Keratinocyte (primary cell): ENCODE data around the gene KLRD1. TPM values are rescaled to one million over a fixed set of nuclear protein-coding genes. Genes with fewer than 3 reads are reported as not detected.
"Not testable (repeated sequence)": the region's sequence is repeated elsewhere in the genome, so short reads cannot be mapped to it uniquely, and the experiment has no call there.

Experiments used
- DNase-seq: peaks from one replicate; pipeline ENCODE4 v3.0.0-alpha.2; 2011; ENCODE audit warnings: low read depth, missing footprints, low spot score
- FAIRE-seq: peaks from 2 replicates; lab custom pipeline; 2011; peaks lifted over from hg19 to GRCh38; lab: Jason Lieb, UNC
- H2AFZ ChIP-seq: 2 replicates; pipeline ENCODE4 v1.6.0; 2012; ENCODE audit warnings: low read length, control low read depth, inconsistent platforms; ENCODE audit not compliant: control insufficient read depth
- H3K27ac ChIP-seq: 2 replicates; pipeline ENCODE4 v1.5.1; 2011; ENCODE audit warnings: low read length; ENCODE audit not compliant: control insufficient read depth, insufficient read depth
- H3K27me3 ChIP-seq: 3 replicates; pipeline ENCODE4 v1.6.0; 2011; ENCODE audit warnings: low read length; ENCODE audit not compliant: control insufficient read depth, insufficient read depth; ENCODE audit errors: extremely low read depth
- H3K36me3 ChIP-seq, 2 experiments: 2 replicates in 1 of 2; 3 replicates in 1 of 2; pipeline ENCODE4 v1.5.1; 2011; ENCODE audit warnings: low read length in 2 of 2, mild to moderate bottlenecking in 1 of 2; ENCODE audit not compliant: control insufficient read depth in 2 of 2, insufficient read depth in 2 of 2; ENCODE audit errors: extremely low read depth in 1 of 2
- H3K4me1 ChIP-seq: 3 replicates; pipeline ENCODE4 v1.5.1; 2011; ENCODE audit warnings: low read length; ENCODE audit not compliant: control insufficient read depth, insufficient read depth; ENCODE audit errors: extremely low read depth
- H3K4me2 ChIP-seq: 3 replicates; pipeline ENCODE4 v1.6.0; 2011; ENCODE audit warnings: low read depth, low read length; ENCODE audit not compliant: control insufficient read depth, insufficient read depth; ENCODE audit errors: extremely low read depth
- H3K4me3 ChIP-seq, 3 experiments: fragments of 200-600 bp in 1 of 3; sonication (generic) in 1 of 3; 2 replicates in 2 of 3; 3 replicates in 1 of 3; pipeline ENCODE4 v1.5.1; 2011 to 2016; ENCODE audit warnings: low read length in 3 of 3, mild to moderate bottlenecking in 3 of 3, control low read depth in 2 of 3, inconsistent platforms in 1 of 3, low read depth in 1 of 3, mixed read lengths in 1 of 3, mixed run types in 1 of 3, moderate library complexity in 1 of 3; ENCODE audit not compliant: control insufficient read depth in 2 of 3, insufficient read depth in 2 of 3; ENCODE audit errors: extremely low read depth in 1 of 3
- H3K79me2 ChIP-seq: 2 replicates; pipeline ENCODE4 v1.6.0; 2012; ENCODE audit warnings: low read length; ENCODE audit not compliant: control insufficient read depth, insufficient read depth
- H3K9ac ChIP-seq: 3 replicates; pipeline ENCODE4 v1.6.0; 2011; ENCODE audit warnings: low read length; ENCODE audit not compliant: control insufficient read depth, insufficient read depth; ENCODE audit errors: extremely low read depth
- H3K9me1 ChIP-seq: 3 replicates; pipeline ENCODE4 v1.6.0; 2011; ENCODE audit warnings: low read length; ENCODE audit not compliant: control insufficient read depth, insufficient read depth; ENCODE audit errors: extremely low read depth
- H3K9me3 ChIP-seq: 2 replicates; pipeline ENCODE4 v1.5.1; 2012; ENCODE audit warnings: low read depth, low read length; ENCODE audit not compliant: control insufficient read depth
- H4K20me1 ChIP-seq: 3 replicates; pipeline ENCODE4 v1.6.0; 2011; ENCODE audit warnings: low read length; ENCODE audit not compliant: control insufficient read depth, insufficient read depth; ENCODE audit errors: extremely low read depth
- EZH2 ChIP-seq: IDR thresholded peaks from one replicate; pipeline ENCODE4 v1.6.1; 2012; ENCODE audit warnings: inconsistent platforms, mild to moderate bottlenecking, low read length, moderate library complexity
- dilution Hi-C: fragments of 300-500 bp; cut with MboI; formaldehyde crosslinking; loops from one replicate; pipeline ENCODE4 v1.7.0; 2020; ENCODE audit warnings: low sequenced_read_pairs; ENCODE audit not compliant: extremely low pct_ligation_motif_present
- polyA plus RNA-seq, 5 experiments: library from polyadenylated mRNA; depleted of rRNA in 3 of 5; stranded (reverse) in 3 of 5; stranded (forward) in 1 of 5; unstranded in 1 of 5; fragments of >200 nt; gene quantifications; 1 replicate in 1 of 5; 2 replicates in 3 of 5; 3 replicates in 1 of 5; pipeline versions ENCODE4 v1.2.1 to v1.2.3, GENCODE V29; 2011 to 2012; ENCODE audit warnings: missing spikeins in 2 of 5, low read depth in 1 of 5, low replicate concordance in 1 of 5
- TF ChIP-seq, protein P1 (sequence below), 3 experiments: IDR thresholded peaks in 1 of 3; conservative IDR thresholded peaks in 1 of 3; optimal IDR thresholded peaks in 1 of 3; 2 replicates in 2 of 3; 3 replicates in 1 of 3; pipeline versions ENCODE3 to v1.5.1; 2011; ENCODE audit warnings: low read length in 3 of 3, mild to moderate bottlenecking in 3 of 3, moderate library complexity in 2 of 3, control low read depth in 1 of 3, inconsistent platforms in 1 of 3; ENCODE audit not compliant: insufficient read depth in 2 of 3; ENCODE audit errors: extremely low read depth in 1 of 3

KLRD1 gene
- polyA plus RNA-seq, 1 donor (not counting 4 experiments of a cell fraction or from before 2014, with no cell fraction given), result under 0.01 TPM

DNA sequence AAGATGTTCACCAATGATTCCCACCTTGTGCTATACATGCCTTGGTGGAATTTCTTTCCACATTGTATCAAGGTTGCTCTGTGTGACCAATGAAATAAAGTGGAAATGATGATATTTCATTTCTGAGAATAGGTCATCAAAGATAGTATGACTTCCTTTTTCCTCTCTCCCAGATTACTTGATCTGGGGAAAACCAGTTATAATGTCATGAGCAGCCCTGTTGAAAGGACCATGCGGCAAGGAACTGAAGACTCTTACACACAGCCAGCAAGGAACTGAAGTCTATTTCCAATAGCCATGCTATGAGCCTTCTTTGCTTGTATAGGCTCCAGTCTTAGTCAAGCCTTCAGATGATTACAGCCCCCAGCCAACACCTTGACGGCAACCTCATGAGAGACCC is 11.7 kb downstream of the KLRD1 start:
- Histone ChIP-seq H3K27me3 (no peaks in the 10 kb centered on the region), H3K9ac (no peak overlapping the region), H3K79me2 (no peaks in the 10 kb centered on the region), H3K4me3 (no peak overlapping the region), H3K9me3 (no peaks in the 10 kb centered on the region), H3K4me2 (no peak overlapping the region), H3K9me1 (no peaks in the 10 kb centered on the region), H4K20me1 (no peaks in the 10 kb centered on the region), H3K4me1 (no peaks in the 10 kb centered on the region), H3K36me3 (no peaks in the 10 kb centered on the region), H2AFZ (no peak overlapping the region), H3K27ac (no peak overlapping the region)
- dilution Hi-C loops, result no loop called here
- FAIRE-seq (no peak), DNase-seq (no peak)
- no peak for TF ChIP-seq EZH2
- TF ChIP-seq, protein P1, sequence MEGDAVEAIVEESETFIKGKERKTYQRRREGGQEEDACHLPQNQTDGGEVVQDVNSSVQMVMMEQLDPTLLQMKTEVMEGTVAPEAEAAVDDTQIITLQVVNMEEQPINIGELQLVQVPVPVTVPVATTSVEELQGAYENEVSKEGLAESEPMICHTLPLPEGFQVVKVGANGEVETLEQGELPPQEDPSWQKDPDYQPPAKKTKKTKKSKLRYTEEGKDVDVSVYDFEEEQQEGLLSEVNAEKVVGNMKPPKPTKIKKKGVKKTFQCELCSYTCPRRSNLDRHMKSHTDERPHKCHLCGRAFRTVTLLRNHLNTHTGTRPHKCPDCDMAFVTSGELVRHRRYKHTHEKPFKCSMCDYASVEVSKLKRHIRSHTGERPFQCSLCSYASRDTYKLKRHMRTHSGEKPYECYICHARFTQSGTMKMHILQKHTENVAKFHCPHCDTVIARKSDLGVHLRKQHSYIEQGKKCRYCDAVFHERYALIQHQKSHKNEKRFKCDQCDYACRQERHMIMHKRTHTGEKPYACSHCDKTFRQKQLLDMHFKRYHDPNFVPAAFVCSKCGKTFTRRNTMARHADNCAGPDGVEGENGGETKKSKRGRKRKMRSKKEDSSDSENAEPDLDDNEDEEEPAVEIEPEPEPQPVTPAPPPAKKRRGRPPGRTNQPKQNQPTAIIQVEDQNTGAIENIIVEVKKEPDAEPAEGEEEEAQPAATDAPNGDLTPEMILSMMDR (optimal IDR thresholded peaks at IDR 0.05 in 1 of 3, IDR thresholded peaks at IDR 0.05 in 1 of 3, conservative IDR thresholded peaks at IDR 0.05 in 1 of 3; ENCODE audit: extremely low read depth in 1 of 3, insufficient read depth in 2 of 3, low read length in 3 of 3), result no peak

DNA sequence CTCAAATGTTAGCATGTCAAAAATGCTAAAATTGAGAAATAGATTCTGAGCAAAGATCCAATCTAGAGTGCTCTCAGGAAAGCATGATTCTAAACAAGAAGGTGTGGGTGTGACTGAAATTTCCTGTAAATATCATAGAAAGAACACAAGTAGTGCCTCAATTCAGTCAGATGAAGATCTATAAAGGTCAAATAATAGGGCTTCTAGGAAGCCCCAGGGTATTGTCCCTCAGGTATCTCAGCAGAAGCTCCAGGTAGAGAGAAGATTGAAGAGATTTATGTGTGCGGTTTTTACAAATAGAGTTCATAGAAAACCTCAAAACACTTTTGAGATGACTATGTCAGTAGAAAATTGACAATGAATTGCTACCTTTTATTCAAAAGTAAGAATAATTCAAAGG is 13.0 kb downstream of the KLRD1 start:
- Histone ChIP-seq H3K9me1 (no peaks in the 10 kb centered on the region), H3K4me2 (no peak overlapping the region), H3K27me3 (no peaks in the 10 kb centered on the region), H2AFZ (no peak overlapping the region), H3K4me3 (no peak overlapping the region), H3K79me2 (no peaks in the 10 kb centered on the region), H3K9me3 (no peaks in the 10 kb centered on the region), H4K20me1 (no peaks in the 10 kb centered on the region), H3K9ac (no peak overlapping the region), H3K27ac (no peak overlapping the region), H3K4me1 (no peaks in the 10 kb centered on the region), H3K36me3 (no peaks in the 10 kb centered on the region)
- dilution Hi-C loops, result no loop called here
- FAIRE-seq (no peak), DNase-seq (no peak)
- TF ChIP-seq, protein P1 (optimal IDR thresholded peaks at IDR 0.05 in 1 of 3, IDR thresholded peaks at IDR 0.05 in 1 of 3, conservative IDR thresholded peaks at IDR 0.05 in 1 of 3; ENCODE audit: extremely low read depth in 1 of 3, insufficient read depth in 2 of 3, low read length in 3 of 3), result no peak
- no peak for TF ChIP-seq EZH2

DNA sequence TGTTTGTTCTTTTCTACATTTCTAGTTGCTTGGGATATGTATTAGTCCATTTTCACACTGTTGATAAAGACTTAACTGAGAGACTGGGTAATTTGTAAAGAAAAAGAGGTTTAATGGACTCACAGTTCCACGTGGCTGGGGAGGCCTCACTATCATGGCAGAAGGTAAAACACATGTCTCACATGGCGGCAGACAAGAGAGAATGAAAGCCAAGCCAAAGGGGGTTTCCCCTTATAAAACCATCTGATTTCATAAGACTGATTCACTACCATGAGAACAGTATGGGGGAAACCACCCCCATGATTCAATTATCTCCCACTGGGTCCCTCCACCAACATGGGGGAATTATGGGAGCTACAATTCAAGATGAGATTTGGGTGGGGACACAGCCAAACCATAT is 21.0 kb downstream of the KLRD1 start:
- H3K9me1 ChIP-seq, H3K4me3 ChIP-seq, FAIRE-seq, H3K4me2 ChIP-seq, H3K36me3 ChIP-seq, H3K27me3 ChIP-seq, H3K27ac ChIP-seq, H4K20me1 ChIP-seq, DNase-seq, H2AFZ ChIP-seq, H3K9ac ChIP-seq, H3K79me2 ChIP-seq, H3K9me3 ChIP-seq, H3K4me1 ChIP-seq, dilution Hi-C loops: not testable (repeated sequence)
